HG03139 (cell line): ENCODE results near the gene GLB1L3.

Experiments
- ATAC-seq: cut with Tn5 transposase; IDR thresholded peaks from one replicate; pipeline ENCODE4 v1.9.1; 2021; ENCODE audit not compliant: unreplicated experiment

GLB1L3 gene

GRCh38 chr11:134275534-134276395 is at the start of gene GLB1L3:
Gene GLB1L3 (plus strand): TSS chr11:134276379. CDS start chr11:134276741, 362 bp downstream.
- ATAC-seq: peak; percentile 49

DNA sequence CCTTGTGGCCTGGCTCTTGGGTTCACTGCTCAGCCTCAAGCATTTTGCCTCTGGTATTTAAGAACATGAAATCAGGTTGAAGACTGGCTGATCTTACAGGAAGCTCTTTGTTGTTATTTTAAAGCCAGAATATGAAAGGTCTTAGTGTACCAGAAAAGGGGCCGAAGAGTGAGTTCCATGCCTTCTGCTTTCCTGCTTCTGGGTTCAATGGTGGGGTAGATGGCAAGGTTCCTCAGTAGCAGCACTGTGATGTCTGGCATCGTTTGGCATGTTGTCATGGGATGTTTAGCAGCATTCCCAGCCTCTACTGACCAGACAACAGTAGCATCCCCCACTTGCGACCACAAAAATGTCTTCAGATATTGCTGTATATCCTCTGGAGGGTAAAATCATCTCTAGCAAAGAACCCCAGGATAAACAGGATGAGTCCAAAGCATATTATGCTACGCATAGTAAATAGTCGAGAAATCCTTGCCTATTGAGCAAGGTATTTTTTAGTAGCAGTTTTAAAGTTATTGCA is 49.3 kb upstream of the GLB1L3 start:
- no peak for ATAC-seq

DNA sequence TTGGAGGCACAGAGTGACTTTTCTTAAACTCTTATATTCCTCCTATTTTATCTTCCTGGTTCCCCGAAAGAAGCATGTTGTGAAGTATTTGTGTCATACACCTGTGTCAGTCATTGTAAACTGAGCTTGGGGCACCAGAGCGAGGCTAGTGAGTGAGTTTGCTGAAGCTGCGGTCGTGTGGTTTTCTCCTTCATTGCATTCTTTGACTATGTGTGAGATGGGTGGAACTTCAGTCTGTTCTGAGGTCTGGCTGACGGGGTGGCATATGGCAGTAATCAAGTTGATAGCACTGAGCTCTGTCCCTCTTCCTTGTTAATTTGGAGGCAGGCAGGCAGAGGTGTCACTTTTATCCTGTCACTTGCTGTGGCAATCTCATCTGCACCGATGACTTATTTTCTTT is 47.6 kb upstream of the GLB1L3 start:
- peak; percentile 54 for ATAC-seq

- no peak for ATAC-seq
These were observed 46.9 kb upstream of the GLB1L3 start for GRCh38 chr11:134229126-134229790.

- no peak for ATAC-seq
These were observed 45.8 kb upstream of the GLB1L3 start for GRCh38 chr11:134230339-134230738.

DNA sequence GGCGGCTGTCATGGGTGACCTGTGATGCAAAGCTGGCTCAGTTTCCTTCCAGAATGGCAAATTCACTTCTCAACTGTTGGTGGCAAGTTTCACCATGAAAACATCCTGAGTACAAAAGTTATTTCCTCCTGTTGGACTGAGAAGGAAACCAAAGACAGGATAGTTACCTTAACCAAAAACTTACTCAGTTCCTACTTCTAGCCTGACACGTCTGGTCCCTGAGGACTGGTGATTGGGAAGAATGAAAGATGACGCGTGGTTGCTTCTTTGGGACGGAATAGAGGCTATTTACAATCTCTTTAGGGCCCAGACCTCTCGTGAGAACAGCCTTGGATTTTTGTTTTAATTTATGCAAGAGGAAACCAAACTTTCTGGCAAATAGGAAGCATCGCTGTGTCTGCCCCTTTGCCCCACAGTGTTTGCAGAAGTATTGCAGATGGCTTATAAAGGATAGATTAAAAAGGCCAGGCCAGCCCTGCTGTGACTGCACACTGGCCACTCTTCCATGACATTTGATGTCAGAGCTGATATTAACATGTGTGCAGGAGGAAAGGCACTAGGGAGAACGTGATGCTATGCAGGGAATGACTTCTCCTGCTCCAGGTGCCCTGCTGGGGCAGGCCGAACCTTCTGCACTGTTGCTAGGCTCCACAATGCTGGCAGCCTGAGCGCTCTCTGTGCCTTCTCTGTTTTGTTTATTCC is 44.1 kb upstream of the GLB1L3 start:
- no peak for ATAC-seq

GRCh38 chr11:134233729-134234179 is 42.4 kb upstream of the GLB1L3 start:
- no peak for ATAC-seq

DNA sequence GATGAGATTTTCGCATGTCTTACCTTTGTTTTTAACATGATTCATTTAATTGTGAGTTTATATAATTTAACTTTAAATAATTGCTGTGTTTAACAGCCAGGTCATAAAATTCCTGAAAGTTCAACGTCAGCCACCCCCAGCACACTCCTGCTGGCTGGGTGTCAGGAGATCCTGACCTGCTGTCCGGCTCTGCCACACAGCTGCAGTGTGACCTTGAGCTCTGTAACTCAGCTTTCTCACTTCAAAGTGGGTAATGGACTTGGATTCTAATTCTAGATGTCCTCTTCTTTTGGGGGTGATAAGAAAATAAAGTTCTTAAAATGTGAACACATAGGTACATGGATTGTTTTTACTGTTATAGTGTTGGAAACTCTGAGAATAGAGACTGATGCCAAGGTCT is 40.8 kb upstream of the GLB1L3 start:
- ATAC-seq: no peak

- no peak for ATAC-seq
These were observed 39.2 kb upstream of the GLB1L3 start for GRCh38 chr11:134236834-134237556.

GRCh38 chr11:134237557-134237922 is 38.6 kb upstream of the GLB1L3 start:
- no peak for ATAC-seq

DNA sequence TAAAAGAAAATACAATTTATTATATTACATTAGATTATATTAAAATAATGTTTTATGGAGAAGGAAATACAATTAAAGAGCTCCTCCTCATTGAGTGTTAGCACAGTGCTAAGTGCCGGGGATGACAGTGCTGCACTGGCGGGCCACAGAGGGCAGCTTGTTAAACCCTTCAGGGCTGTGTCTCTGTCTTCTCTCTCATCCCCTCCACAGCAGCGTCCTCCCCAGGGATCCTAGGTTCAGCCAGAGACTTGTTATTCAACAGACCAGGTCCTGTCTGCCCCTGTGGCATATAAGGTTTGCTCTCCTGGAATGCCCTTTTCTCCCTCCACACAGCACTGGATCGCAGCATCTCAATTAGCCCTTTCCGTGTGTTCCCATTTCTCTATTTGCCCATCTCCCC is 37.2 kb upstream of the GLB1L3 start:
- ATAC-seq: no peak

DNA sequence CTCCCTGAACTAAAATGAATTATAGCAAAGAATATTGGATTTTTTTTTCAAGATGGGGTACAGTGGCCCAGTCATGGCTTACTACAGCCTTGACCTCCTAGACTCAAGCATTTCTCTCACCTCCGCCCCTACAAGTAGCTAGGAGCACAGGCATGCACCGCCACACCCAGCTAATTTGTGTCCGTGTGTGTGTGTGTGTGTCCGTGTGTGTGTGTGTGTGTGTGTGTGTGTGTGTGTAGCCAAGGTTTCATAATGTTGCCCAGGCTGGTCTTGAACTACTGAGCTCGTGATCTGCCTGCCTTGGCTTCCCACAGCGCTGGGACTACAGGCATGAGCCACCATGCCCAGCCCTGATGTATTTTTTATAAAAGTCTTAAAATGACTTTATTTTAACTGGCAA is 35.6 kb upstream of the GLB1L3 start:
- ATAC-seq: no peak

- ATAC-seq: no peak
These were observed 33.8 kb upstream of the GLB1L3 start for GRCh38 chr11:134242376-134242775.

DNA sequence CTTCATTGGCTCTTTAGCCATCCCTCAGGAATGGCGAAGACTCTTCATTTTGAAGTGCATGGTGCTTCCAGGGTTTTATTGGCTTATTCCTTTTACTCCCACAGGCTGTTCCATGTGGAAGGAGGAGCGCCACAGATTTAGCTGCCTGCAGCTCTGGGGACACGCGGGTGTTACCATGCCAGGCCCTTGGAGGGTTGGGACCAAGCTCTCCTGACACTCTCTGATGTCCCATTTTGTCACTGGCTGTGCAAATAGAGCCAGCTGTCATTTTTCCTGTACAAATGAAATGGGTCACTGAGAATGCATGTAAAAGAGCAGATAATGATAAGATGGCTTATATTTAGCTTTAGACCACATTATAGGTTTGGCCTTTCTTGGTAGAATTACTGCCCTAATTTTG is 32.3 kb upstream of the GLB1L3 start:
- ATAC-seq: no peak

GRCh38 chr11:134244593-134244992 is 31.6 kb upstream of the GLB1L3 start:
- ATAC-seq: peak; percentile 81

- no peak for ATAC-seq
These were observed 30.7 kb upstream of the GLB1L3 start for GRCh38 chr11:134245434-134245833.

GRCh38 chr11:134246100-134246499 is 30.1 kb upstream of the GLB1L3 start:
- ATAC-seq: no peak

DNA sequence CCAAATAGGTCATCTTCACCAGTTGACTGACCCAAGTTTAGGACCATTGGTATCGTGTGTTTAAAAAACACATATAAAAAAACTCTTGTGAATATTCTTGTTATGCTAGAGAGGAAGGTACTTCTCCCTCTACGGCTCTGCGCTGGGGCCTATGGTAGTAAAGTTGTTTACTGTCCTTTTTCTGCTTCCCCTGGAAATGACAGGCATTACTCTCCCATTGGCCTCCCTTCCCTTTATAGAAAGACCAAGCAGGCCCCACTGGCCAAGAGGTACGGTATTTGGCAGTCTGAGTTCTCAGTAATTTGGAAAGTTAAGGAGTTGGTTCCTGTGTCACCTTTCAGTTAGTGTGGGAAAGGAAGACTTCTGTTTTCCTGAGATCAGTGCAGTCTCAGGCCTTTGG is 29.5 kb upstream of the GLB1L3 start:
- no peak for ATAC-seq

DNA sequence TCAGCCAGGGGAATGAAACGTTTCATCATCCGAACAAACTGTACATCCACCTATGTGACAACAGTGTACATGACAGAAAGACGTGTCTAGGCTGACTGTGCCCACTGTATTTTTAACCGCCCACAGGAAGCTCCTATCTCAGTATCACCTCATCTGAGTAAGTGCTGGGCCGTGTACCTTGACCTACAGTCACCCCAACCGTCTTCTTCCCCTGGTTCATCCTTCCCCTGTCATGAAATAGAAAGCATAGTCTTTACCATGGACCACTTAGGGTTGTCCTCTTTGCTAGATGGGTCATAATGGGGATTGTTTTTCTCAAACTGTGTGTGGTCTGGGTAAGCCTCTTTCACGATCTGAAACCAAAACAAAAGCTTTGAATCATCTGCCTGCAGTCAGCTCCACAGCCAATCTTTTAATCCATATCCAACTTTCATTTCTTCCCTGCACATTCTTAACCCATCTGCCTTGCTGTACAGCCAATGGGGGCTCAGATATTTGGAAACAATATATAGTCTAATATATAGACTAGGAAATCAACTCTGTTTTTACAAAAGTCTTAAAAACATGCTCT is 27.2 kb upstream of the GLB1L3 start:
- no peak for ATAC-seq

DNA sequence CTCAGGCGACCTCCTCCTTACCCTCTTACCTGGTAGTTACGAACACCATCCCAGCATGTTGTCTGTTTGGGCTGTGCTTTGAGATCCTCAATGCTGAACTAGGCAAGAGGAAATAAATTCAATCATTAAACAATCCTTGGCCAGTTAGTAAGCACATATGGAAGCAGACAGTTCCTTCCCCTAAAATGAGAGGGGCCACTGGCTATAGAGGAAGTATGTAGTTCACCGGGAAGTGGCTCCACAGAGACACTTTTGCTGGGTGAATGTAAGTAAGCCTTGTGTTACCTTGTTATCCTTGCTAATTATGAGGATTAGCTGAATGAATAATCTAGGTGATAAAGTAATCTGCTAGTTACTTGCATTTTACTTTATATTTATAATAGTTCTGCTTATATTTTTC is 25.9 kb upstream of the GLB1L3 start:
- ATAC-seq: no peak

DNA sequence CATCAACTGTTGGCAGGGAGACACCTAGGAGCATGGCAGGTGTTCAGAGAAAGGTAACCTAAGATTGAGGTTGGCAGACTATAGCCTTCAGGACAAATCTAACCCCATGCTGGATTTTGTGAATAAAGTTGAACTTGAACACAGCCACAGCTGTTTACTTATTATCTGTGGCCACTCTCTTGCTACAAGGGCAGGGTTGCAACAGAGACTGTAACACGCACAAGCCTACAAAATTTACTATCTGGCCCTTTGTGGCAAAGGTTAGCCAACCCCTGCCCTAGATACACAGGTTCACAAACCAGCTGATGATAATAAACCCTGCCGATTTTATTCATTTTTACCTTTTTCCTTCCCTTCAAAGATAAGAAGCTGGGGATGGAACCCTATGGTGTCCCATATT is 25.5 kb upstream of the GLB1L3 start:
- ATAC-seq: no peak
